Measurements from ENCODE around the gene ASCL2. TPM values are rescaled to one million over a fixed set of nuclear protein-coding genes. Genes with fewer than 3 reads are reported as not detected.

The ASCL2 gene
- total and polyA plus RNA-seq, 10 of the 15 experiments (the other 5 are each of a cell fraction or from before 2014, with no cell fraction given): not detected

- TF ChIP-seq HSF1 (IDR thresholded peaks at IDR 0.05; ENCODE audit: low read depth, low read length) (no peak), RELA (IDR thresholded peaks at IDR 0.05; ENCODE audit: borderline replicate concordance, partially characterized antibody) (no peak), TCF12 (IDR thresholded peaks at IDR 0.05; ENCODE audit: low read depth, low read length) (no peak), USF2 (IDR thresholded peaks at IDR 0.05; ENCODE audit: borderline replicate concordance, low read depth, low read length) (no peak), NFXL1 (IDR thresholded peaks at IDR 0.05; ENCODE audit: borderline replicate concordance) (no peak)
Observed at GRCh38 chr11:2229713-2230297, 40.6 kb downstream of the ASCL2 start (continued).

- Histone ChIP-seq H3K9me3 (replicated peaks; ENCODE audit: control insufficient read depth, insufficient read depth, low read length) (no peaks in the 10 kb centered on the region), H3K4me2 (ENCODE audit: control insufficient read depth, insufficient read depth) (no peak overlapping the region), H3K27ac (ENCODE audit: control insufficient read depth, insufficient read depth) (no peak overlapping the region), H3K36me3 (ENCODE audit: control insufficient read depth in 2 of 2, insufficient read depth in 2 of 2, low read length in 1 of 2) (no peaks in the 10 kb centered on the region), H3K9ac (ENCODE audit: control insufficient read depth, insufficient read depth, low read length) (no peak overlapping the region), H3K4me1 (ENCODE audit: control insufficient read depth, insufficient read depth, low read length) (no peaks in the 10 kb centered on the region), H2AFZ (ENCODE audit: control insufficient read depth, low read depth, low read length) (no peak overlapping the region), H3K79me2 (ENCODE audit: control insufficient read depth, insufficient read depth, low read length) (no peaks in the 10 kb centered on the region), H3K27me3 (replicated peaks in 1 of 2; ENCODE audit: control insufficient read depth in 2 of 2, insufficient read depth in 2 of 2, low read length in 1 of 2) (no peaks in the 10 kb centered on the region; a peak in 1 of 4 replicates), H4K20me1 (ENCODE audit: control insufficient read depth, insufficient read depth) (no peaks in the 10 kb centered on the region), H3K4me3 (no peak overlapping the region)
- in situ Hi-C loops (cut with MboI) (no loop called here), intact Hi-C loops (cut with micrococcal nuclease; ENCODE audit: unreplicated experiment) (no loop called here)
- no peak for ATAC-seq
- SMC1A ChIA-PET (ENCODE audit: uncharacterized antibody, unreplicated experiment): no interaction called here
- no peak for FAIRE-seq
- BruUV-seq (replicated peaks): no TSS peak
- CTCF ChIA-PET: no interaction called here
- no peak for DNase-seq (ENCODE audit: low read depth, low spot score)
- RAD21 ChIA-PET (ENCODE audit: unreplicated experiment): interaction anchor here (0.6 kb wide), 1 partner anchor 195 kb away, joined by 5 read pairs; no protein-coding TSS in a partner anchor
- POLR2A ChIA-PET: no interaction called here
- 92% methylated on average over 1 of the region's 1 CpG for WGBS (ENCODE audit: insufficient coverage, insufficient replicate concordance, low lambda C conversion rate, missing lambda C conversion rate)
- TF ChIP-seq ZNF217 (IDR thresholded peaks at IDR 0.05) (no peak), TCF3 (IDR thresholded peaks at IDR 0.05; ENCODE audit: borderline replicate concordance, insufficient read depth, low read depth, low read length) (no peak), MEF2B (IDR thresholded peaks at IDR 0.05; ENCODE audit: partially characterized antibody, poor library complexity, severe bottlenecking) (no peak), IKZF1 (conservative IDR thresholded peaks at IDR 0.05) (no peak), BRCA1 (IDR thresholded peaks at IDR 0.05; ENCODE audit: low read depth, low read length) (no peak), BCL3 (IDR thresholded peaks at IDR 0.05; ENCODE audit: borderline replicate concordance, insufficient read depth, low read depth, low read length, poor library complexity, severe bottlenecking) (no peak), NFYA (IDR thresholded peaks at IDR 0.05; ENCODE audit: borderline replicate concordance, low read depth, low read length) (no peak), PML (IDR thresholded peaks at IDR 0.05; ENCODE audit: low read length) (no peak), SKIL (IDR thresholded peaks at IDR 0.05; ENCODE audit: low read depth, poor library complexity, severe bottlenecking) (no peak), MXI1 (IDR thresholded peaks at IDR 0.05; ENCODE audit: low read depth, low read length) (no peak), CREB1 (IDR thresholded peaks at IDR 0.05; ENCODE audit: low read depth) (no peak), PAX8 (IDR thresholded peaks at IDR 0.05) (no peak), FOXM1 (IDR thresholded peaks at IDR 0.05; ENCODE audit: low read depth, low read length) (no peak)
Observed at GRCh38 chr11:2224254-2224653, 46.1 kb downstream of the ASCL2 start.
